Duodenal mucosa (tissue), 2 donors: ENCODE measurements around the gene SPC24.
"Not testable (repeated sequence)": the region's sequence is repeated elsewhere in the genome, so short reads cannot be mapped to it uniquely, and the experiment has no call there.

Source experiments
- H3K27ac ChIP-seq: one replicate; pipeline ENCODE4 v1.7.0; 2013; ENCODE audit warnings: low read depth, low read length
- H3K27me3 ChIP-seq, 2 donors: one replicate each; pipeline ENCODE4 v1.7.0; 2013; ENCODE audit warnings: low read length in 2 of 2, control low read depth in 1 of 2; ENCODE audit not compliant: insufficient read depth in 2 of 2, control insufficient read depth in 1 of 2
- H3K36me3 ChIP-seq, 2 donors: one replicate each; pipeline ENCODE4 v1.7.0; 2013; ENCODE audit warnings: low read length in 2 of 2, control low read depth in 1 of 2; ENCODE audit not compliant: insufficient read depth in 2 of 2, control insufficient read depth in 1 of 2
- H3K4me1 ChIP-seq, 2 donors: one replicate each; pipeline ENCODE4 v1.7.0; 2013; ENCODE audit warnings: low read length in 2 of 2, control low read depth in 1 of 2; ENCODE audit not compliant: insufficient read depth in 2 of 2, control insufficient read depth in 1 of 2
- H3K4me3 ChIP-seq, 2 donors: one replicate each; pipeline ENCODE4 v1.7.0; 2013; ENCODE audit warnings: low read length in 2 of 2, low read depth in 1 of 2
- H3K9ac ChIP-seq, 2 donors: one replicate each; pipeline ENCODE4 v1.7.0; 2013; ENCODE audit warnings: low read length in 2 of 2, low read depth in 1 of 2
- H3K9me3 ChIP-seq, 2 donors: one replicate each; pipeline ENCODE4 v1.7.0; 2013; ENCODE audit warnings: low read length in 2 of 2, control low read depth in 1 of 2; ENCODE audit not compliant: control insufficient read depth in 1 of 2

The SPC24 gene

GRCh38 chr19:11098861-11099260, 56.7 kb downstream of the SPC24 start:
- Histone ChIP-seq H3K9ac (no peak overlapping the region), H3K4me3 (no peak overlapping the region), H3K36me3 (peaks cover 8 to 49% of the 10 kb centered on the region in 2 donors), H3K4me1 (peaks cover 29 to 40% of the 10 kb centered on the region in 2 donors), H3K9me3 (no peaks in the 10 kb centered on the region), H3K27ac (no peak overlapping the region), H3K27me3 (no peaks in the 10 kb centered on the region)

GRCh38 chr19:11098327-11098726, 57.3 kb downstream of the SPC24 start:
- Histone ChIP-seq H3K4me3 (no peak overlapping the region), H3K4me1 (peaks cover 34 to 46% of the 10 kb centered on the region in 2 donors), H3K9me3 (no peaks in the 10 kb centered on the region), H3K27ac (no peak overlapping the region), H3K36me3 (peaks cover 8 to 47% of the 10 kb centered on the region in 2 donors), H3K9ac (no peak overlapping the region), H3K27me3 (no peaks in the 10 kb centered on the region)

DNA sequence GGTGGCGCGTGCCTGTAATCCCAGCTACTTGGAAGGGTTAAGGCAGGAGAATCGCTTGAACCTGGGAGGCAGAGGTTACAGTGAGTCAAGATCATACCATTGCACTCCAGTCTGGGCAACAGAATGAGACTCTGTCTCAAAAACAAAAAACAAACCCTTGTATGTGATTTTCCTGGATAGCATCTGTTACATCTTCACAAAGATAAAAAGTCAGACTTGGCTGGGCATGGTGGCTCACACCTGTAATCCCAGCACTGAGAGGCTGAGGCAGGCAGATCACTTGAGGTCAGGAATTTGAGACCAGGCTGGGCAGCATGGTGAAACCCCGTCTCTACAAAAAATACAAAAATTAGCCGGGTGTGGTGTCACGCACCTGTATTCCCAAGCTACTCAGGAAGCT, 58.2 kb downstream of the SPC24 start:
- H3K4me3 ChIP-seq, H3K27me3 ChIP-seq, H3K9me3 ChIP-seq, H3K27ac ChIP-seq, H3K9ac ChIP-seq: not testable (repeated sequence)
- Histone ChIP-seq H3K4me1 (peaks cover 32 to 47% of the 10 kb centered on the region in 2 donors), H3K36me3 (peaks cover 8 to 37% of the 10 kb centered on the region in 2 donors)

DNA sequence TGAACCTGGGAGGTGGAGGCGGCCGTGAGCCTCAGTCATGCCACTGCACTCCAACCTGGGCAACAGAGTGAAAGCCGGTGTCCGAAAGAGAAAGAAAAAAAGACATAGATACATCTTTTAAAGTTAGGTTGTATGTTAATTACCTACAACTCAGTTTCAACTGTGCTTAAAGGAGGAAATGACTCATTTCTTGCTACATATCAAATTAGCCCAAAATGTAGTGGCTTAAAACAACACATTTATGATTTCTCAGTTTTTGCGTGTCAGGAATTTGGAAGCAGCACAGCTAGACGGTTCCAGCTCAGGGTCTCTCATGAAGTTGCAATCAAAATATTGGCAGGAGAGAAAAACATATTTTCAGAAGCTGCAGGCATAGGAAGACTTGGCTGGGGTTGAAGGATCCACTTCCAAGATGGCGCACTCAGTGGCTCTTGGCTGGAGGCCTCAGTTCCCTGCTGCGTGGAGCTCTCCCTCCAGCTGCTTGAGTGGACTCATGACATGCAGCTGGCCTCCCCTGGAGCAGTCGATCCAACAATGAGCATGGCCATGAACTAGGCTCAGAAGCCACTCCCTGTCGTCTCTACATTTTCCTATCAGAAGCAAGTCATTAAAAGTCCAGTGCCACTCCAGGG, 59.3 kb downstream of the SPC24 start:
- H3K36me3 ChIP-seq: peaks cover 8 to 34% of the 10 kb centered on the region in 2 donors
- peak overlapping the region; percentile 8 to 43 for H3K4me3 ChIP-seq
- peak overlapping the region; percentile 91 for H3K27ac ChIP-seq
- no peaks in the 10 kb centered on the region for H3K27me3 ChIP-seq
- H3K9ac ChIP-seq: peak overlapping the region in 1 of 2 donors; percentile 59
- H3K9me3 ChIP-seq: no peaks in the 10 kb centered on the region
- H3K4me1 ChIP-seq: peaks cover 39 to 55% of the 10 kb centered on the region in 2 donors
